Measurements from ENCODE around the gene PPFIBP2.

DNA sequence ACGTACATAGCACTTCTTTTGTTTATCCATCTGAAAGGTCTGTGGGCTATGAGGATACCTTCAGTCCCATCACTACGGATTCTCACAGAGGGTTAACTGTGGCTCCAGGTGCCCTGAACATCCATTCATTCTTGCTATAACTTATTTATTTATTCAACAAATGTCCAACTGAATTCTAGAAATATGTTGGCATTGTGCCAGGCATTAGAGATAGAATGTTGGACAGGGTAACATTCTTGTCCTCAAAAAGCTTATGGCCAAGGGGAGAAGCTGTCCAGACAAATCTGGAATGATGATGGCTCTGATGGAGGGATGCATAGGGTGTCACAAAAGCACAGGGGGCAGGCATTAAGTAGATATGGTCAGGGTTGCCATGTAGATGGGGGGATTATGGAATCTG, 20.1 kb upstream of the PPFIBP2 start:
- TF ChIP-seq, protein P1, sequence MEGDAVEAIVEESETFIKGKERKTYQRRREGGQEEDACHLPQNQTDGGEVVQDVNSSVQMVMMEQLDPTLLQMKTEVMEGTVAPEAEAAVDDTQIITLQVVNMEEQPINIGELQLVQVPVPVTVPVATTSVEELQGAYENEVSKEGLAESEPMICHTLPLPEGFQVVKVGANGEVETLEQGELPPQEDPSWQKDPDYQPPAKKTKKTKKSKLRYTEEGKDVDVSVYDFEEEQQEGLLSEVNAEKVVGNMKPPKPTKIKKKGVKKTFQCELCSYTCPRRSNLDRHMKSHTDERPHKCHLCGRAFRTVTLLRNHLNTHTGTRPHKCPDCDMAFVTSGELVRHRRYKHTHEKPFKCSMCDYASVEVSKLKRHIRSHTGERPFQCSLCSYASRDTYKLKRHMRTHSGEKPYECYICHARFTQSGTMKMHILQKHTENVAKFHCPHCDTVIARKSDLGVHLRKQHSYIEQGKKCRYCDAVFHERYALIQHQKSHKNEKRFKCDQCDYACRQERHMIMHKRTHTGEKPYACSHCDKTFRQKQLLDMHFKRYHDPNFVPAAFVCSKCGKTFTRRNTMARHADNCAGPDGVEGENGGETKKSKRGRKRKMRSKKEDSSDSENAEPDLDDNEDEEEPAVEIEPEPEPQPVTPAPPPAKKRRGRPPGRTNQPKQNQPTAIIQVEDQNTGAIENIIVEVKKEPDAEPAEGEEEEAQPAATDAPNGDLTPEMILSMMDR (IDR thresholded peaks at IDR 0.05; ENCODE audit: low read length): no peak
- no peak for TF ChIP-seq EZH2 (optimal IDR thresholded peaks at IDR 0.05; ENCODE audit: low read depth, low read length)
